Left forelimb (tissue), 1 donor: Measurements from ENCODE around the gene LRP4.
A peak's percentile ranks its signal among the peaks of the same experiment; 100 is the strongest.
"Not testable (repeated sequence)": the region's sequence is repeated elsewhere in the genome, so short reads cannot be mapped to it uniquely, and the experiment has no call there.

Experiments used
- DNase-seq: peaks from one replicate; pipeline ENCODE4 v3.0.0-alpha.2; 2018; ENCODE audit warnings: low spot score

Gene LRP4, protein sequence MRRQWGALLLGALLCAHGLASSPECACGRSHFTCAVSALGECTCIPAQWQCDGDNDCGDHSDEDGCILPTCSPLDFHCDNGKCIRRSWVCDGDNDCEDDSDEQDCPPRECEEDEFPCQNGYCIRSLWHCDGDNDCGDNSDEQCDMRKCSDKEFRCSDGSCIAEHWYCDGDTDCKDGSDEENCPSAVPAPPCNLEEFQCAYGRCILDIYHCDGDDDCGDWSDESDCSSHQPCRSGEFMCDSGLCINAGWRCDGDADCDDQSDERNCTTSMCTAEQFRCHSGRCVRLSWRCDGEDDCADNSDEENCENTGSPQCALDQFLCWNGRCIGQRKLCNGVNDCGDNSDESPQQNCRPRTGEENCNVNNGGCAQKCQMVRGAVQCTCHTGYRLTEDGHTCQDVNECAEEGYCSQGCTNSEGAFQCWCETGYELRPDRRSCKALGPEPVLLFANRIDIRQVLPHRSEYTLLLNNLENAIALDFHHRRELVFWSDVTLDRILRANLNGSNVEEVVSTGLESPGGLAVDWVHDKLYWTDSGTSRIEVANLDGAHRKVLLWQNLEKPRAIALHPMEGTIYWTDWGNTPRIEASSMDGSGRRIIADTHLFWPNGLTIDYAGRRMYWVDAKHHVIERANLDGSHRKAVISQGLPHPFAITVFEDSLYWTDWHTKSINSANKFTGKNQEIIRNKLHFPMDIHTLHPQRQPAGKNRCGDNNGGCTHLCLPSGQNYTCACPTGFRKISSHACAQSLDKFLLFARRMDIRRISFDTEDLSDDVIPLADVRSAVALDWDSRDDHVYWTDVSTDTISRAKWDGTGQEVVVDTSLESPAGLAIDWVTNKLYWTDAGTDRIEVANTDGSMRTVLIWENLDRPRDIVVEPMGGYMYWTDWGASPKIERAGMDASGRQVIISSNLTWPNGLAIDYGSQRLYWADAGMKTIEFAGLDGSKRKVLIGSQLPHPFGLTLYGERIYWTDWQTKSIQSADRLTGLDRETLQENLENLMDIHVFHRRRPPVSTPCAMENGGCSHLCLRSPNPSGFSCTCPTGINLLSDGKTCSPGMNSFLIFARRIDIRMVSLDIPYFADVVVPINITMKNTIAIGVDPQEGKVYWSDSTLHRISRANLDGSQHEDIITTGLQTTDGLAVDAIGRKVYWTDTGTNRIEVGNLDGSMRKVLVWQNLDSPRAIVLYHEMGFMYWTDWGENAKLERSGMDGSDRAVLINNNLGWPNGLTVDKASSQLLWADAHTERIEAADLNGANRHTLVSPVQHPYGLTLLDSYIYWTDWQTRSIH (N-terminal part only)

DNA sequence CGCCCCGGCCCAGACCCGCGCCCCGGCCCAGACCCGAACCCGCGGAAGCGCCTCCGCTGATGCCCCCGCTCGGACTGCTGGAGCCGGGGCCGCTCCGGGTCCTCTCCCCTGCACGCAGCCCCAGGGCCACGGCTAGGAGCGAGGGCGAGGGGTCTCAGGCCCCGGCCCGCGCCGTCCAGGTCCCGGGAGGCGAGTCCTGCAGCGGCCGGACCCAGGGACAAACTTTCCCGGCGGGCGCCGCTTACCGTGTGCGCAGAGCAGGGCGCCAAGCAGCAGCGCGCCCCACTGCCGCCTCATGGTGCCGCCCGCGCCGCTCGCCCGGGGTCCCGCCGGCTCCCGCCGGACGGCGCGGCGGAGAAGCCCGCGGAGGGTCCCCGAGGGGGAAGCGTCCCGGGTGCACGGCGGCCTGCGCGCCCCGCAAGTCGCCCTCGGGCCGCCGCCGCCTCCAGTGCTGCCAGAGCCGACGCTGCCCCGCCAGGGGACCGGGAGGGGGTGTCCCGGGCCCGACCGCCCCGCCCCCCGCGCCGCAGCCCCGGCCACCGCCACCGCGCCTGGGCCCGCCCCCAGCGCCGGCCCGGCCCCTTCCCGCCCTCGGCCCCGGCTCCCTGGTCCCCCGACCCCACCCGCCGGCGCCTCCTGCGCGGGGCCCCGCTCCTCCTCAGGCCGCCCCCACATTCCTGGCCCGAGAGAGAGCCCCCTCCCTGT lies at the start of gene LRP4:
Gene LRP4 (minus strand): TSS at position 468 of the 705 bp plus-strand sequence. CDS start 171 bp downstream, at position 297.
- DNase-seq, result peak; percentile 80

DNA sequence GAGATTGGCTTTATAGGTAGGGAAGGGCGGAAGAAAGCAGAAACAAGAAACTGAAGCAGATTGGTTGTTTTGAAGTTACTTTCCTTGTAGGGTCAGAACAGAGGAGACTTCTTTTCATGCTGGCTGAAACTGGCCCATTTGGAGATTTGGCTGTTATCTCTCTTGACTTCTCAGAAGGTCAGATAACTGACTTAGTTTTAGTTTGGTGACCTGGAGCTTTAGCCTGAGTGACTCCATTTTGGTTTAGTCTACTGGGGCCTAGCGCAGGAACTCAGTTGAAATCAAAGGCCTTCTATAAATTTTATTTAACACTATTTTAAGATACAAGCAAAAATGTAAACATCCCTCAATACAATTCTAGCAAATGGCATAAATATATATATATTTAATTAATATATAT lies 49.6 kb upstream of the LRP4 start:
- no peak for DNase-seq

DNA sequence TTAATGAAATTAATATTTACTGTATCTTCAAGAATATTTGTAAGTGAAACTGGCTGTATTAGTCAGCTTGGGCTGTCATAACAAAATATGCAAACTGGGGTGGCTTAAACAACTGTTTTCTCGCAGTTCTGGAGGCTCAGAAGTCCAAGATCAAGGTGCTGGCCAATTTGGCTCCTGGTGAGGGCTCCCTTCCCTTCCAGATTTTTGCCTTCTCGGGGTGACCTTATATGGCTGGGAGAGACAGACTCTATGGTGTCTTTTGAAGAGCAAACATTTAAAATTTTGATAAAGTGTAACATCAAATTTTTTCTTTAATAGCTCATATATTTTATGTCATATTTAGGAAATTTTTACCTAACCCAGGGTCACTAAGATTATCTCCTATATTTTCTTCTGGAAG lies 48.4 kb upstream of the LRP4 start:
- DNase-seq, result no peak

DNA sequence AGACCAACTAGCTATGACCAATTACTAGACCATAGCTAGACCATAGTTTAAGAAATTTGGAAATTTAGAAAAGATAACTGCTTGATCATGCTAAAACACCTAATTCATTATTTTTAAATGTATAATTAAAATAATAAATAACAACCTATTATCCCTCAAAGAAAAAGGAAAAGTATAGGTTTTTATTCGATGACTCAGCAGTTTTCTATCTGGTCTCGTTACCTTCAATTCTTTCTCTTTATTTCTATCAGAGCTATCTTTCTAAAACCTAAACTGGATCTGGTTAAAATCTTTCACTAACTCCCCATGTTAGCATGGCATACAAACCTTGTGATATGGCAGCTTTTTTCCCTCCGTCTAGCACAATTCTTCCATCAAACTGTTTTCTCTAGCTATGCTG lies 45.5 kb upstream of the LRP4 start:
- DNase-seq, result no peak

DNA sequence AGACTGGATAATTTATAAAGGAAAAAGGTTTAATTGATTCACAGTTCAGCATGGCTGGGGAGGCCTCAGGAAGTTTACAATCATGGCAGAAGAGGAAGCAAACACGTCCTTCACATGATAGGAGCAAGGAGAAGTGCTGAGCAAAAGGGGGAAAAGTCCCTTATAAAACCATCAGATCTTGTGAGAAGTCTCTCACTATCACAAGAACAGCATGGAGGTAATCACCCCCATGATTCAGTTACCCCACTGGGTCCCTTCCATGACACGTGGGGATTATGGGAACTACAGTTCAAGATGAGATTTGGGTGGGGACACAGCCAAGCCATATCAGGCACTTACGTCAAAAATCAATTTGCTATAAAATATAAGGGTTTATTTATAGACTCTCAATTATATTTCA lies 43.5 kb upstream of the LRP4 start:
- DNase-seq, result not testable (repeated sequence)

DNA sequence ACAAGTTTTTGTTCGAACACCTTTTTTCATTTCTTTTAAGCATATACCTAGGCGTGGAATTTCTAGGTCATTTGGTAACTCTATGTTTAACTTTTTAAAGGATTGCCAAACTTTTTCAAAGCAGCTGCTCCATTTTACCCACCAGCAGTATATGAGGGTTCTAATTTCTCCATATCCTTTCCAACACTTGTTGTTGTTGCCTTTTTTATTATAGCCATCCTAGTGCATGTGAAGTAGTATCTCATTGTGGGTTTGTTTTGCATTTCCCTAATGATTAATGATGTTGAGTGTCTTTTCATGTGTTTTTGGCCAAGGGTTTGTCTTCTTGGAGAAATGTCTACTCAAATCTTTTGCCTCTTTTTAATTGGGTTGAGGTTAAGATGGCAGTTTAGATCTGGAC lies 42.7 kb upstream of the LRP4 start:
- DNase-seq, result no peak

DNA sequence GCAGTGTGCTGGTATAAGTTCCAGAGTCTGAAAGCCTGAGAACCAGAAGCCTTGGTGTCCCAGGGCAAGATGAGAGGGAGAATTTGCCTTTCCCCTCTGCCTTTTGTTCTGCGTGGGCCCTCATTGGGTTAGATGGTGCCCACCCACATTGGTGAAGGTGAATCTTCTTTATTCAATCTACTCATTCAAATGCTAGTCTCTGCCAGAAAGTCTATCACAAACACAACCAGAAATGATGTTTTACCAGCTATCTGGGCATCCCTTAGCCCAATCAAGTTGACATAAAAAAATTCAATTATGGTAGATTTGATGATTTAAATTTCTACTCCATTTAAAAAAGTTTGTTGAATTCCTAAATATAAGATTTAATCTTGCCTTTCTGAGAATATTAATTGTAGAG lies 40.4 kb upstream of the LRP4 start:
- no peak for DNase-seq

DNA sequence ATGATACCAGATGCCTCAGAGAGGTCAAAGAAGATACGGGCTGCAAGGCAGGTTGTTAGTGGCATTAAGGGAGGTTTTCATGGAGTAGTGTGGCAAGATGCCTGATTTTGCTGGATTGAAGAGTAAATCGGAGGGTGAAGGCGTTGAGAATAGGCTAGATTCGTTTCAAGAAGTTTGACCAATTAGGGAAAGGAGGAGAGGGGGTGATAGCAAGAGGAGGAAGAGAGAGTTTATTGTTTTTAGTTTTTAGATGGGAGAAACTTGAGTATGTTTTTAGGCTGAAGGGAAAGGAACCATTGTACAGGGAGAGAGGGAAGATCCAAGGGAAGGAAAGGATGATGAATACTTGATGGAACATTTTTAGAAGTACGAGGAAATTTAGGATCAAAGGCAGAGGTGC lies 34.7 kb upstream of the LRP4 start:
- DNase-seq, result no peak

DNA sequence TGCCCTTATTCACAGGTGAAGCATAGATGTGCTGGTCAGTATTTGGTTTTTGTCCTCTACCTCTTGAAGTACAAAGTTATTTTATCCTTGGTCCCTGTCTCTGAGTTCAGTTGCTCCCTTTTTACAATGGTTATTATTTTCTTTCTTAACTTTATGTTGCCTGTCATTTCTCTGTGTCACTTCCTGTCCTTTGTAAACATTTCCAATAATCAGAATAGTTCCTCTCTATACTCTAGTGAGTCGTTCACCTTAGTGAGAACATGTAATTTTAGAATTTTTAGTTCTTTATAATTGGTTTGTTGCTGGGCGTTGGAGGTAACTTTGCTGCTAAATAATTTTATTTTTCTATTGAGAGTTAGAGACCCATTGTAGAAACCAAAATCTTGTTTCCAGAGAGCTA lies 34.2 kb upstream of the LRP4 start:
- DNase-seq, result no peak

DNA sequence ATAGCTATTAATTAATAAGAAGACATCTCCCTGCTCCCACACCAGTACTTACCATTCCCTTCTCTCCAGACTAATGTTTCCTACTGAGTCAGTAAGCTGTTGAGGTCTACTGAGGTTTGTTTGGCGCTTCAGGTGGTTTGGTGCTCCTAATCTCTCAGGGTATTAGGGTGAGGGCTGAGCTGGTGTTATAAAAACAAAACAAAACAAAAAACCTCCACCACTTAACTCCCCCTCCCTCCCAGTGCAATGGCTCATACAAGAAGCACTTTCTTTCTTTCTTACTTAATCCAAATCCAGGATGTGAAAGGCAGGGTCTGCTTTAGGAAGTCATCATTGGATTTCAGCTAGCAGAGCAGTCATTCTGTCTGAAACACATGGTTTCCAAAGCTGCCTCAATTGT lies 33.5 kb upstream of the LRP4 start:
- no peak for DNase-seq

DNA sequence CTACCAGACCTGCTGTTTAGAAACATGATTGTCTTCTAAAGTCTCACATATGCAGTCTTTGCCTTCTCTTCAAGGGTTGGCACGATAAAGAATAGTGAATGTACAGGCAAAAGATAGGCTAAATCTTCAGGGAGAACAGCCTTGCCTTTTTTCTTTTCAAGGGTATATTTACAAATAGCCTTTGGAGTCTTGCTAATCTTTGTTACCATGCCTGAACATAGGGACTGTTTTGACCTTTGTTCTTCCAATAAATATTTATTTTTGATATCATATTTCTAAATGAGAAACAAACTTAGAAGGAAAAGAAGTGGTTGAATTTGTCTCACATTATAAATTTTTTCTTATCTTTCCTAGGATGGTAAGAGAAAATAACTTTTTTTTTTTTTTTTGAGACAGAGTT lies 30.9 kb upstream of the LRP4 start:
- DNase-seq, result no peak

DNA sequence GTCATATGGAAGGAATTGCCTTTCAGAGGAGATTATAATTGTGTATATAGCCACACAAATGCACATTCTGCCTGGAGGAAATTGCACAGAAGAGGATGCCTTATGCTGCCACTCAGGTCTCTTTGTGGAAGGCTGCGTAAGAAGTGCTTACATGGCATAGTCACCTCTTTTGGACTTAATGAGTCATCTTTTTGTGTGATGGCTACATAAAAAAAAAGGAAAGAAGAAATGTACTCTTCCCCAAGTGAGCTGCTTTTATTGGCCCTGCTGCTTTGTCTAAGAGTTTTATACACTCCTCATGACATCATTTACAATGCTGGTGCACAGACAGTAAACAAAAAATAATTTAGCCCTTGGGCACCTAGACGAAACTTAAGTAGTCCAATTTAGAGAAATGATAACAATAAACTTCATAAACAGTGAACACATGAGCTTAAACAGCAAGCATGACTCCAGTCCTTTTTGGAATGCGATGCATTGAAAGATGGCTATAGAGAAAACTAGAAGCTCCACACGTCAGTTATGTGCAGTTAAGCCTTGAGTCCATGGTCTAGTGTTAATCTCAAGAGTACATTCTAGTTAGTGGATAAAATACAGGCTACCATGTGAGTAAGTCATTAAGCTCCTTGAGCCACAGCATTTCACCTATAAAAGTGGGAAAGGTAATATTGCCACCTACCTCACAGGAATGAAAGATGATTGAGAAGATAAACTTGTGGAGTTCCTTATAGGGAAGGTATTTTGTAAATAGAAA lies 30.2 kb upstream of the LRP4 start:
- no peak for DNase-seq

DNA sequence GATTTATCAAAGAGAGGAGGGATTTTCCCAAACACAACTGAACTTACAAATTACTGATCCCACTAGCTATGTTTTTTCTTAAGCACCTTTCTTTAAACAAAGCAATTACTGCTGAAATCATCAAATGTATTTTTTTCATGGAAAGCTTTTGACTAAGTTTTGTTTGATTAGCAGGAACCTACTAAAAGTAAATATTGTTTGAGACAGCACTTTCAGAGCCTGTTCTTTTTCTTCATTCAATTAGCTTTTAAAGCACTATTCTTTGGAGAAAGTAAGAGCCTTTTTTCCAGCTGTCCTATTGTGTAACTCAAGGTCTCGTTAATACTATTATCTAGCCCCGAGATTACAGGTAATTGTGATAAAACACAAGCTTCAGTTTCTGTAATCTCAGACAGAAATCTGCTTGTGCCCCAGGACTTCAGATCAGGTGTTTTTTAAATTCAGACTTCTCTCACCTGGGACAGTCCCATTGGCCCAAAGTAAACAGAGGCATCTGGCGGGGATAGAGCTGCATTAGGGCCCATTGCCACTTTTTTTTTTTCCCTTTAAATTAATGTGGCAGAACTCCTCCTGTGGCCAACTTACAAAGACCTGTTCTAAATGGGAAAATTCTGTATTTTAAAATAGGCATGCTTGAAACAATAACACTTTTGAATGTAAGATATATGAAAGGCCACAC lies 29.2 kb upstream of the LRP4 start:
- no peak for DNase-seq

DNA sequence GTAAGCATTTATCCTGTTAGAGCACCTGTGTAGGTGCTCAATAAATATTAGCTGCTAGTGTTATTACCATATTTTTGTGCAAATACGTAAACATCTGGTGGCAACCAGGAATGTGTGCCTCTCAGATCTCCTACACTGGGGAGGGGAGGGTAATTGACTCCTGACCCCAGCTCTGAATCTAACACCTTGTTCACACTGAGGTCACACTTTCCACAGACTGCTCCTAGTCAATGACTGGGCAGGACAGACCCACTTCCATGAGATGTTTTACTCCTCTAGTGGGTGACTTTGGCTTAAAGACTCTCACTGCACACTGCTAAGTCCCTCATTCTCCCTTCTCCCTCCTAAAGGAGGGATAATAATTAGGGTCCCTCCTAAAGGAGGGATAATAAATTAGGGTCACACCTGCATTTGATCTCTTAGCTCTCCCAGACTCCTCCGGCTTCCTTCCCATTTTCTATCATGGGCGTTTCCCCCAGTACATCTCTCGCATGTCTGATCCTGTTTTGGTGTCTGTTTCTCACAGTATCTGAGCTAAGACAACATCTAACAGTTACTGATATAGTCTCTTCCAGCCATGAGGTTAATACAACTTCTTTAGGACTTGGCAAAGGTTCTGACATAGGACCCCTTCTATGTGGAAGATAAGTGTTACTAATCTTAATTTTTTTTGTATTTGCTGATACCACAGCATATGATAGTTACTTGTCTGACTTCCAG lies 26.2 kb upstream of the LRP4 start:
- no peak for DNase-seq

DNA sequence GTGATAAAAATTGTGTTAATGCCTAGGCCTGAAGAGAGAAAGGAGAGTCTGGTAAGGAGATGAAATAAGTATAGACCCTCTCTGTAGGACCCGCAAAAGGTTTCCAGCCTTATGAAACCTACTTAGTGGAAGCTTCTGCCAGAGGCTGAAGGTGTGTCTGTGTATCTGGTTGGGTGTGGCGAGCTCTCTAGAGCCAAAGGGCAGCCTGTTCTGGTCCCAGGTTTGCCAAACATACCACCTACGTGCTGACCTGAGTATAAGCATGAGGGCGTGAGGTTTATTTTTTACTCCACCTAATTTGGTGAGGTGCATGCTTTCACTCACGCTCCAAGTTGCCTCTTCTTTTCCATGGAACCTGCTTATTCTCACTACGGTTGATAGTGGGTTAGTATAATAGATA lies 23.8 kb upstream of the LRP4 start:
- no peak for DNase-seq

DNA sequence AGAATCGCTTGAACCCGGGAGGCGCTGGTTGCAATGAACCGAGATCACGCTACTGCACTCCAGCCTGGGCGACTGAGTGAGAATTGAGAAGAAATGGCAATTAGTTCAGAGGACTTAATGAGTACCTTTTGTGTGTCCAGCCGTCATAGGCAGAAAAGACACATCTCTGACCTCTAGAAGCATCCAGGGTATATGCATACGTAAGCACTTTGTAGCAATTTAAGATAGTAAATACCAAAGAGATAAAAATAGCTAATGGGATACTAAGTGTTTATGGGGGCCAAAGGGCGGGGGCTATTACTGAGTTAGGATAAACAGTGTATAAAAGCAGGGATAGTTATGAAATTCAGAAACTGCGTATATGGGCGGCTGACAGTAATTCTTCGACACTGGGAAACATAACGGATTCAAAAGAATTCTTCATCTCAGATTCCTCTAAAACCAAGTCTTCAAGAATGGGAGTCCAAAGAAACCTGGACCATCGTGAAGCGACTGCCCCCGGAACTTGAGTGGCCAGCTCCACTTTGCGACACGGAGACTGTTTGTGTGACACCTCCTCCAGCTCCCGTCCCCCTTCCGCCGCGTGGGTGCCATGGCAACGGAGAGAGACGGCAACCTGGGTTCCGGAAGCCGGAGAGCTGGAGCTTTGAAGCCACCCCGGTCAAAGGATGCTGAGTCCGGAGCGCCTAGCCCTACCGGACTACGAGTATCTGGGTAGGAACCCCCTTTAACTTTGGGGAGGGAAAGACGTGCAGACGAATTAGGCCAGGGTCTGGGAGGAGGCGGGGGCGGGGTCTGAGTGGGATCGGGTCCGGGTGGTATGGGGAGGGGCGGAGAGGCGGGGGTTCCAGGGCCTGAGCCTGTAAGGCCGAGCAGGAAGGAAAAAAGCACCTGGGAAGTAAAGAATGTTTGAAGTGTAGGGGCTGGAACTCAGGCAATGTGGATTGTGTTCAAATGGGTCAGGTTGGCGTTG lies 18.1 kb upstream of the LRP4 start, which contains the start of gene CSTPP1:
Gene CSTPP1 (plus strand): TSS at position 624 of the 973 bp plus-strand sequence. CDS start 45 bp downstream, at position 669.
- peak; percentile 95 for DNase-seq

DNA sequence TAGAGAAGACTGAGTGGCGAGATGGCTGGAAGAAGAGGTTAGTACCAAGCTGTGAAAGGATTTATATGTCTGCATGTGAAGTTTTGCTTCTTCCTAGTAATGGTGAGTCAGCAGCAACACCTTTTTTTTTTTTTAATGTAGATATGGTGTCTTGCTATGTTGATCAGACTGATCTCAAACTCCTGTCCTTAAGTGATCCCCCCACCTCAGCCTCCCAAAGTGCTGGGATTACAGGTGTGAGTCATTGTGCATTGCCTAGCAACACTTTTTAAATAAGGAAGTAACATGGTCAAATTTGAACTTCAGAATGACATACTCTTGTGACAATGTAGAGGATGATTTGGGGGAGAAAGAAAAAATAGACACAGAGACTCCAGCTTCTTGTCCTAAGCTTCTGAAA lies 11.7 kb upstream of the LRP4 start:
- no peak for DNase-seq

DNA sequence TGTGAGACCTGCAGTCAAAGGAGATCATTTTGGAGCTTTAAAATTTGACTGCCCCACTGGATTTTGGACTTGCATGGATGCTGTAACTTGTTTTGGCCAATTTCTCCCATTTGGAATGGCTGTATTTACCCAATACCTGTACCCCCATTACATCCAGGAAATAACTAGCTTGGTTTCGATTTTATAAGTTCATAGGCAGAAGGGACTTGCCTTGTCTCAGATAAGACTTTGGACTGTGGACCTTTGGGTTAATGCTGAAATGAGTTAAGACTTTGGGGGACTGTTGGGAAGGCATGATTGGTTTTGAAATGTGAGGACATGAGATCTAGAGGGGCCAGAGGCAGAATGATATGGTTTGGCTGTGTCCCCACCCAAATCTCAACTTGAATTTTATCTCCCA lies 10.4 kb upstream of the LRP4 start:
- not testable (repeated sequence) for DNase-seq
